HCT116 (cell line): ENCODE data around the gene VPS11. TPM values are rescaled to one million over a fixed set of nuclear protein-coding genes. Genes with fewer than 3 reads are reported as not detected.

Experiments used
- ATAC-seq: fragments of 200-7000 bp; cut with Tn5 transposase; 2 replicates; pipeline ENCODE4 v1.9.1; 2020; ENCODE audit warnings: mild to moderate bottlenecking, moderate library complexity
- BruUV-seq: library from RNA; stranded (reverse); fragments of 400-500 nt; replicated peaks from 2 replicates; lab custom pipeline; 2021; lab: Mats Ljungman, UMichigan
- CTCF ChIA-PET: fragments of 300-600 bp; sonication (Branson Sonifier 250); formaldehyde crosslinking; loops from one replicate; lab custom pipeline; 2021; ENCODE audit warnings: antibody characterized with exemption; lab: Charles Lee
- POLR2A ChIA-PET: fragments of 300-600, 350-600 bp; sonication (Branson Sonifier 250); formaldehyde crosslinking; loops from one replicate; lab custom pipeline; 2021; ENCODE audit warnings: antibody characterized with exemption; lab: Charles Lee
- RAD21 ChIA-PET, 2 experiments: fragments of 300-600 bp; sonication (Branson Sonifier 250); formaldehyde crosslinking; loops; one replicate each; lab custom pipeline; 2023; ENCODE audit warnings: low total read pairs in 2 of 2; ENCODE audit not compliant: uncharacterized antibody in 2 of 2, unreplicated experiment in 2 of 2, low non-redundant PET in 1 of 2; lab: Charles Lee
- DNase-seq: peaks from one replicate; pipeline ENCODE4 v3.0.0-alpha.2; 2010; ENCODE audit warnings: low read depth, low spot score
- H2AFZ ChIP-seq: fragments of 200-600 bp; shearing (Covaris generic), sonication (generic); 2 replicates; pipeline ENCODE4 v1.6.1; 2017; ENCODE audit warnings: low read depth, mixed run types, mixed read lengths, antibody characterized with exemption, low read length; ENCODE audit not compliant: poor library complexity, severe bottlenecking
- H3K27ac ChIP-seq: 2 replicates; pipeline ENCODE4 v1.5.1; 2012; ENCODE audit warnings: low read depth, low read length
- H3K27me3 ChIP-seq: fragments of 200-600 bp; sonication (generic); 2 replicates; pipeline ENCODE4 v1.6.1; 2016; ENCODE audit warnings: mixed run types, low read length, mixed read lengths; ENCODE audit not compliant: insufficient read depth
- H3K36me3 ChIP-seq, 2 experiments: fragments of 200-500 bp in 1 of 2; fragments of 200-600 bp in 1 of 2; sonication (Bioruptor generic) in 1 of 2; sonication (generic) in 1 of 2; 2 replicates each; pipeline versions ENCODE4 v1.5.1 to v1.6.1; 2014 to 2016; ENCODE audit warnings: low read length in 2 of 2, inconsistent platforms in 1 of 2, mixed read lengths in 1 of 2, mixed run types in 1 of 2; ENCODE audit not compliant: insufficient read depth in 2 of 2, control insufficient read depth in 1 of 2
- H3K4me1 ChIP-seq, 2 experiments: fragments of 200-600 bp in 1 of 2; sonication (generic) in 1 of 2; 2 replicates each; pipeline versions ENCODE4 v1.5.1 to v1.6.1; 2012 to 2017; ENCODE audit warnings: low read length in 2 of 2, inconsistent platforms in 1 of 2, mild to moderate bottlenecking in 1 of 2, mixed read lengths in 1 of 2, mixed run types in 1 of 2, moderate library complexity in 1 of 2; ENCODE audit not compliant: insufficient read depth in 2 of 2, control insufficient read depth in 1 of 2
- H3K4me2 ChIP-seq: fragments of 200-600 bp; sonication (generic); 2 replicates; pipeline ENCODE4 v1.6.1; 2017; ENCODE audit warnings: mixed run types, low read length, mixed read lengths
- H3K4me3 ChIP-seq, 2 experiments: fragments of 200-600 bp in 1 of 2; sonication (generic) in 1 of 2; replicated peaks in 1 of 2; 2 replicates each; pipeline ENCODE4 v1.5.1; 2011 to 2016; ENCODE audit warnings: low read length in 2 of 2, control low read depth in 1 of 2, low read depth in 1 of 2, mild to moderate bottlenecking in 1 of 2, mixed read lengths in 1 of 2, mixed run types in 1 of 2
- H3K79me2 ChIP-seq: fragments of 200-600 bp; sonication (generic); 2 replicates; pipeline ENCODE4 v1.6.1; 2017; ENCODE audit warnings: mild to moderate bottlenecking, mixed run types, low read length, moderate library complexity, mixed read lengths; ENCODE audit not compliant: insufficient read depth
- H3K9ac ChIP-seq: fragments of 200-600 bp; sonication (generic); 2 replicates; pipeline ENCODE4 v1.6.1; 2016; ENCODE audit warnings: low read length, mixed read lengths
- H3K9me2 ChIP-seq: fragments of 200-600 bp; sonication (generic), shearing (Covaris generic); 2 replicates; pipeline ENCODE4 v1.6.1; 2017; ENCODE audit warnings: mixed run types, mild to moderate bottlenecking, moderate library complexity; ENCODE audit not compliant: insufficient read depth
- H3K9me3 ChIP-seq, 2 experiments: fragments of 200-500 bp in 1 of 2; fragments of 200-600 bp in 1 of 2; sonication (Bioruptor generic) in 1 of 2; sonication (generic) in 1 of 2; 2 replicates each; pipeline ENCODE4 v1.6.1; 2014 to 2017; ENCODE audit warnings: low read length in 2 of 2, mixed read lengths in 2 of 2, inconsistent platforms in 1 of 2, low read depth in 1 of 2, mild to moderate bottlenecking in 1 of 2, mixed run types in 1 of 2, moderate library complexity in 1 of 2; ENCODE audit not compliant: control insufficient read depth in 1 of 2, insufficient read depth in 1 of 2
- H4K20me1 ChIP-seq: fragments of 200-600 bp; sonication (generic), shearing (Covaris generic); 2 replicates; pipeline ENCODE4 v1.6.1; 2017; ENCODE audit warnings: mixed run types, mild to moderate bottlenecking, moderate library complexity; ENCODE audit not compliant: insufficient read depth
- CBX3 ChIP-seq: IDR thresholded peaks from 2 replicates; pipeline ENCODE4 v1.6.1; 2012; ENCODE audit warnings: low read depth
- ELF1 ChIP-seq: IDR thresholded peaks from 2 replicates; pipeline ENCODE4 v1.6.1; 2012; ENCODE audit warnings: low read depth, borderline replicate concordance
- EZH2phosphoT487 ChIP-seq: fragments of 200-600 bp; IDR thresholded peaks from 2 replicates; pipeline ENCODE4 v1.6.1; 2018; ENCODE audit warnings: antibody characterized with exemption, borderline replicate concordance
- FOSL1 ChIP-seq: IDR thresholded peaks from 2 replicates; pipeline ENCODE4 v1.6.1; 2012; ENCODE audit warnings: low read depth
- JUND ChIP-seq: IDR thresholded peaks from 2 replicates; pipeline ENCODE4 v1.6.1; 2012
- ZNF274 ChIP-seq: fragments of 200-500 bp; sonication (Bioruptor generic); IDR thresholded peaks from 2 replicates; pipeline ENCODE4 v1.6.1; 2014; ENCODE audit warnings: mild to moderate bottlenecking, low read depth, low read length, inconsistent platforms
- intact Hi-C: fragments of 100-400 bp; cut with micrococcal nuclease; formaldehyde crosslinking; loops from 2 replicates; pipeline ENCODE4 v1.10.0; 2022
- total RNA-seq: library from RNA; stranded (reverse); gene quantifications from one replicate; pipeline ENCODE4 v1.2.1, GENCODE V29; 2021; ENCODE audit not compliant: unreplicated experiment
- TF ChIP-seq, protein P1 (sequence below): IDR thresholded peaks from 2 replicates; pipeline ENCODE4 v1.6.1; 2011; ENCODE audit warnings: mild to moderate bottlenecking, low read length, moderate library complexity; ENCODE audit not compliant: insufficient replicate concordance; ENCODE audit errors: extremely low read depth

Gene VPS11
- total RNA-seq, 1 experiment from 2014 or later: 20.4 TPM

DNA sequence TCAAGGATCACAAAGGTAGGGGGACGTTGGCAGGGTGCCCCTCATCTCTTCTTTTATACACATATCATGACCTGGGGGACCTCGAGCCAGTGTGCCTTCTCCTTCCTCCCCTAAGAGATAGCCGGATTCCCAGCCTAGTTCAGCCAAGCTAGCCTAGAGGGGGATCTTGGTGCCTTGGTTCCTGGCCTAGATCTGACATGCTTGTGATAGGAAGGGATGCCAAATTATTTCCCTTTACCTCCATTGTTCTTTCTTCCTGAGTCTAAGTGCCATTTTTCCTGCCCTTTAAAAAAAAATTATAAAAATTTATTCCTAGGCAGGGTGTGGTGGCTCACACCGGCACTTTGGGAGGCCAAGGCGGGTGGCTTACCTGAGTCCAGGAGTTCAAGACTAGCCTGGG lies 46.7 kb downstream of the VPS11 start:
- Histone ChIP-seq H3K4me3 (no peak overlapping the region), H3K9me3 (no peaks in the 10 kb centered on the region), H3K4me2 (no peak overlapping the region), H3K36me3 (peaks cover 11 to 21% of the 10 kb centered on the region in 2 experiments; a peak in 2 of 4 replicates), H3K9ac (no peak overlapping the region), H3K27me3 (no peaks in the 10 kb centered on the region), H3K4me1 (peaks cover 0 to 7% of the 10 kb centered on the region in 2 experiments; a peak in 1 of 4 replicates), H3K27ac (no peak overlapping the region), H3K9me2 (no peaks in the 10 kb centered on the region), H2AFZ (no peak overlapping the region), H3K79me2 (peaks cover 2% of the 10 kb centered on the region; the same call in 1 of the 2 replicates), H4K20me1 (no peaks in the 10 kb centered on the region)
- intact Hi-C loops: no loop called here
- no peak for DNase-seq
- TF ChIP-seq FOSL1 (no peak), ELF1 (no peak), JUND (no peak), CBX3 (no peak), ZNF274 (no peak), EZH2phosphoT487 (no peak)
- TF ChIP-seq, protein P1, sequence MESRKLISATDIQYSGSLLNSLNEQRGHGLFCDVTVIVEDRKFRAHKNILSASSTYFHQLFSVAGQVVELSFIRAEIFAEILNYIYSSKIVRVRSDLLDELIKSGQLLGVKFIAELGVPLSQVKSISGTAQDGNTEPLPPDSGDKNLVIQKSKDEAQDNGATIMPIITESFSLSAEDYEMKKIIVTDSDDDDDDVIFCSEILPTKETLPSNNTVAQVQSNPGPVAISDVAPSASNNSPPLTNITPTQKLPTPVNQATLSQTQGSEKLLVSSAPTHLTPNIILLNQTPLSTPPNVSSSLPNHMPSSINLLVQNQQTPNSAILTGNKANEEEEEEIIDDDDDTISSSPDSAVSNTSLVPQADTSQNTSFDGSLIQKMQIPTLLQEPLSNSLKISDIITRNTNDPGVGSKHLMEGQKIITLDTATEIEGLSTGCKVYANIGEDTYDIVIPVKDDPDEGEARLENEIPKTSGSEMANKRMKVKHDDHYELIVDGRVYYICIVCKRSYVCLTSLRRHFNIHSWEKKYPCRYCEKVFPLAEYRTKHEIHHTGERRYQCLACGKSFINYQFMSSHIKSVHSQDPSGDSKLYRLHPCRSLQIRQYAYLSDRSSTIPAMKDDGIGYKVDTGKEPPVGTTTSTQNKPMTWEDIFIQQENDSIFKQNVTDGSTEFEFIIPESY: no peak
- ATAC-seq: no peak
- ChIA-PET CTCF (no interaction called here), POLR2A (no interaction called here), RAD21 (no interaction called here)
- BruUV-seq: no TSS peak
